NCI-H526 treated with DMSO at 0.1 percent for 48 hours (cell line): ENCODE measurements around the gene RPS6KA1.
A peak's percentile ranks its signal among the peaks of the same experiment; 100 is the strongest.
"Not testable (repeated sequence)": the region's sequence is repeated elsewhere in the genome, so short reads cannot be mapped to it uniquely, and the experiment has no call there.

ENCODE experiments used
- DNase-seq: peaks from one replicate; lab custom pipeline; 2025; lab: John Stamatoyannopoulos, UW

Gene RPS6KA1

GRCh38 chr1:26529655-26530409, at the start of gene RPS6KA1:
RPS6KA1 (plus strand) TSS chr1:26529761; CDS start chr1:26529921, 160 bp downstream.
- DNase-seq, result peak; percentile 40

GRCh38 chr1:26482921-26483320, 46.6 kb upstream of the RPS6KA1 start:
- no peak for DNase-seq

- DNase-seq, result no peak
Observed at GRCh38 chr1:26483980-26484379, 45.6 kb upstream of the RPS6KA1 start.

- no peak for DNase-seq
Observed at GRCh38 chr1:26490155-26490554, 39.4 kb upstream of the RPS6KA1 start.

- no peak for DNase-seq
Observed at GRCh38 chr1:26493267-26493666, 36.3 kb upstream of the RPS6KA1 start.

GRCh38 chr1:26493938-26494337, 35.6 kb upstream of the RPS6KA1 start:
- DNase-seq, result no peak

GRCh38 chr1:26496861-26497260, 32.7 kb upstream of the RPS6KA1 start:
- no peak for DNase-seq

- DNase-seq, result no peak
Observed at GRCh38 chr1:26498894-26499293, 30.7 kb upstream of the RPS6KA1 start.

GRCh38 chr1:26500488-26501175, 28.9 kb upstream of the RPS6KA1 start:
- peak; percentile 64 for DNase-seq

- DNase-seq, result not testable (repeated sequence)
Observed at GRCh38 chr1:26510711-26511110, 18.9 kb upstream of the RPS6KA1 start.

GRCh38 chr1:26515836-26516235, 13.7 kb upstream of the RPS6KA1 start:
- DNase-seq, result not testable (repeated sequence)

- DNase-seq, result no peak
Observed at GRCh38 chr1:26516987-26517765, 12.4 kb upstream of the RPS6KA1 start.

GRCh38 chr1:26517766-26518049, 11.9 kb upstream of the RPS6KA1 start:
- no peak for DNase-seq

- no peak for DNase-seq
Observed at GRCh38 chr1:26518355-26518754, 11.2 kb upstream of the RPS6KA1 start.

- DNase-seq, result no peak
Observed at GRCh38 chr1:26520339-26520738, 9.2 kb upstream of the RPS6KA1 start.

- no peak for DNase-seq
Observed at GRCh38 chr1:26521669-26522030, 7.9 kb upstream of the RPS6KA1 start.

GRCh38 chr1:26522073-26522472, 7.5 kb upstream of the RPS6KA1 start:
- DNase-seq, result no peak

GRCh38 chr1:26524181-26524580, 5.4 kb upstream of the RPS6KA1 start:
- DNase-seq, result no peak

GRCh38 chr1:26526287-26526686, 3.3 kb upstream of the RPS6KA1 start:
- DNase-seq, result no peak

- no peak for DNase-seq
Observed at GRCh38 chr1:26529405-26529654, 231 bp upstream of the RPS6KA1 start.

GRCh38 chr1:26530410-26530894, 891 bp downstream of the RPS6KA1 start:
- no peak for DNase-seq

GRCh38 chr1:26530895-26531598, 1.5 kb downstream of the RPS6KA1 start:
- peak; percentile 21 for DNase-seq
